Stimulated activated CD4-positive, alpha-beta T cell treated with anti-CD3 and anti-CD28 coated beads, Interleukin-2, amount 100 ng/mL, for 4 hours (primary cell): Measurements from ENCODE around the gene NAA50.
A peak's percentile ranks its signal among the peaks of the same experiment; 100 is the strongest.

Experiments
- DNase-seq: peaks from one replicate; pipeline ENCODE4 v3.0.0-alpha.2; 2020; ENCODE audit warnings: low read depth

Gene NAA50

GRCh38 chr3:113741620-113742019 is 4.4 kb downstream of the NAA50 start:
- DNase-seq = no peak

- no peak for DNase-seq
Observed at GRCh38 chr3:113741086-113741485, 5.0 kb downstream of the NAA50 start.

DNA sequence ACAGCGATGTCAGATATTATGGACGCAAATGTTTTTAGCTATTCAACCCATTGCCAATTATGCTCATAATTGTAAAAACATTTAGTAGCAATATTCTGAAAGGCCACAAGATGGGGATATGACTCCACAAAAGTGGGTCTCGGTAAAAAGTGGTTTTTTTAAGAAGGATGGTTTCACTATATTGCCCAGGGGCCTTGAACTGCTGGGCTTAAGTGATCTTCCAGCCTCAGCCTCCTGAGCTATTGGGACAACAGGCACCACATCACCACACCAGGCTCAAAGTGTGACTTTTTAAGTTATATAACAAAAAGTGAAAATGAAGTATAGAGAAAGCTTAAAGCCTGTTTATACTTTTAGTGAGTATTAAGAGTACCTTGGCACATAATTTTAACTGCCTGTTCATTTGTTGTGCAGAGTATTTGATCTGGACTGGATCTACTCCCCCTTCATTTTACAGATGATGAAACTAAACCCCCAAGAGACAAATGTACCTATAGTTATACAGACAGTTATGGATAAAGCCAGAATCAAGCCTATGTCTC is 9.4 kb downstream of the NAA50 start:
- DNase-seq = no peak

DNA sequence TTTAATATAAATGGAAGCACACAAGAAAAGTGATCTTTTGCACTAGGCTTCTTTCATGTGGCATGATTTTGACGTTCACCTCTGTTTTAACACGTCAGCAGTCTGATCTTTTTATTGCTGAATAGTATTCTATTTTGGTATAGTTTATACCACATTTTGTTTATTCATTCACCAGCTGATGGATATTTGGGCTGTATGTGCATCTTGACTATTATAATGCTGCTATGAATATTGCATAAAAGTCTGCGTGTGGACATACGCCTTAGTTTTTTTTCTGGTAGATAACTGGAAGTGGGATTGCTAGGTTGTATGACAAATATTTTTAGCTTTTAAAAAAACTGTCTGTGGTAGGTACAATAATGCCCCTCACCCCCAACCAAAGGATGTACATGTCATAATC is 14.4 kb downstream of the NAA50 start:
- no peak for DNase-seq

- DNase-seq = no peak
Observed at GRCh38 chr3:113730550-113730949, 15.5 kb downstream of the NAA50 start.

DNA sequence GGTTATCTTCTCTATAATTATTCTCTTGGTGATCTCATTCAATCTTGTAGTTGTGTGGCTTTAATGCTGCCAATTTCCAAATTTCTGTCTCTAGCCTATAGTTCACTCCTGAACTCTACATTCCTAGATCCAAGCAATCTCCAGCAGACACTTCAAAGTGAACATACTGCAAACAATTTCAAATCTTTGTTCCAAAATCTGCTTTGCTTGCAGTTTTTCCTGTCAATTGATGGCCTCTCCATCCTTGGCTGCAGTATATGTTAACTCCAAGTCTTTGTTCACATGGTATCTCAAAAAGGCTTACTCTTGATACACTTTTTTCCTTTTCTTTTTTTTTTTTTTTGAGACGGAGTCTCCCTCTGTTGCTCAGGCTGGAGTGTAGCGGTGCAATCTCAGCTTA is 17.4 kb downstream of the NAA50 start:
- DNase-seq = no peak

DNA sequence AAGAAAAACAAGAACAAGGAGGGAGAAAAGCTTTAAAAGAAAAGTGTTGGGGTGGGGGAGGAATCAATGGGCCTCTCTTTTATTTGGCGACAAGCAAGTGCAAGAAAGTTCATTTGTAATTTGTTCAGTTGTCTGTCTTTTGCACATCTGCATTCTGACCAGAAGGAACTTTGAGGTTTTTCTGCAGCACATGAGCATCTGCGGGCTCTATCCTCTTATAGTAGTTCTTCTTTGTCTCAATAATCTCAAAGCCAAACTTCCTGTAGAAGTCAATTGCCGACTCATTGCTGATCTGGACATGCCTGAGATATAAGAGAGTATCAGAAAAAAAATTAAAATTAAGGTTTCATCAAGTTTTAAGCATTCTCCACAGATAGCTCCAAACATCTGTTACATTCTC is 24.4 kb downstream of the NAA50 start:
- no peak for DNase-seq

GRCh38 chr3:113719758-113720157 is 26.3 kb downstream of the NAA50 start:
- DNase-seq = no peak

DNA sequence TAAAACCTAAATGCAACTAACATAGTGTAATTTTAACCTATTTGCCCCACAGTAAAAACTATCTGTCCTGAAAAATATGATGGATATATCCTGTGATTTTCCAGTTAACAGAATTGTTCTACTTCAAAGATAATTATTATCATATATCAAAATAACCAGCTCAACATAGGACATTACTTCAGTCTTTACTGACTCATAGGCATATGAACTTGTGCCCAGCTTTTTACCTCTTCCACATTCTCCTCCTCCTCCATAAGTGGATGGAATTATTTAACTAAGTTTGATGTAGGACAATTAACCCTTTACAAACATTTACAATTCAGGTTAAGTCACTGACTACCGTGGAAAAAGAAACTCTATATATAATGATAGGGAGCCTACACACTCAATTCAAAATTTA is 26.8 kb downstream of the NAA50 start:
- no peak for DNase-seq

GRCh38 chr3:113717818-113718217 is 28.2 kb downstream of the NAA50 start:
- no peak for DNase-seq

GRCh38 chr3:113717308-113717707 is 28.7 kb downstream of the NAA50 start:
- no peak for DNase-seq

DNA sequence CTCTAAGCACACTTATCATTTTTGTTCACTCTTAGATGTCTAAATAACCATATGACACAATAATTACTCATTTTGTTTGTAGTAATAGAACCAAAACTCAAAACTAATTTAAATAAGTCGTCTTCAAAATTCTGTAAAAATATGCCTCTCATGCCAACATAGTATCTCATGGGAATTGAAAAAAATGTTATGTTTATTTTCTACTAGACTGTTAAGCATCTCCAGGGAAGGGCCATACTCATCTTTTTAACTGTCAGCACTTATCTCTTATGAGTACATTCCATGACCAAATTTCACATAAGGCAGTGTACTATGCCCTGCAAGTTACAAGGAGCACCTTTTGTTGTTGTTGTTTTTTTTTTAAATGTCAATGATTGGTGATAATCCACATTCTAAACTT is 31.3 kb downstream of the NAA50 start:
- no peak for DNase-seq

GRCh38 chr3:113712129-113712528 is 33.9 kb downstream of the NAA50 start:
- DNase-seq = no peak

- DNase-seq = no peak
Observed at GRCh38 chr3:113707835-113708234, 38.2 kb downstream of the NAA50 start.

GRCh38 chr3:113698956-113699355 is 47.1 kb downstream of the NAA50 start:
- no peak for DNase-seq

GRCh38 chr3:113698213-113698742 is 47.8 kb downstream of the NAA50 start:
- DNase-seq = no peak

GRCh38 chr3:113697500-113698090 is 48.5 kb downstream of the NAA50 start:
- no peak for DNase-seq

DNA sequence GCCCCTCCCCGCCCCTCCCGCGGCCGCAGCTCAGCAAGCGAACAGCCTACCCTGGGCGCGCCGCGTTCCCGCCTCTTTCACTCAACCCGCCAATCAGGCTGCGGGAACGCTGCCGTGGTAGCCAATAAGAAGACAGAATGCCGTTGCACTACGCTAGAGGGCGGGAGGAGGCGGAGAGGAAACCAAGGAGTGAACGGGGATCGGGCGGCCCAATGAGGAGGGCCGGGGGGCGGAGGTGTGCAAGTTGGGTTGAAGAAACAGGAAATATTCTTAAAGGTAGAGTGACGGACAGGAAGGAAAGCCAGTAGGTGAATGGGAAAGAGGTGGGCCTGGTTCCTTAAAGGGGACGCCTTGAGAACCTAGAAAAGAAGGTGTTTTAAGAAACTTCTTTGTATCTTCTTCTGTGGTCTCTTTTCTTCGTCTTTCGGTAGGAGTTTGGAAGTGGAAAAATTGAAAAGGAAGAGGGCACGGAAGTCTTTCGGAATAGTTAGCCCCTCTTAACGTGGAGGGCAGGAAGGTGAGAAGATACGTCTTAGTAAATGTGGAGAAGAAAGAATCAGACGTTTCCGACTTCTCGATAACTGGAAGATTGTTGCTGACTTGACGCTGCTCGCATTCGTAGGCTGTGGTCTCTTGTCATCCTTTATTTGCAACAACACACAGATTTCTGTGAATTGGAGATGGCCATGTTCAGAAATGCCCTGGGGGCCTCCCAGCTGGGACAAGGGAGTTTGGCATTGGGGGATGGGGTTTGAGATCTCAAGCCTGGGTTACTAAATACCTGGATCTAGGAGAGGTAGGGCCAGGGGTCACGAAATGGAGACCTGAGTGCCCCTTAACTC is 49.2 kb downstream of the NAA50 start:
- peak; percentile 99 for DNase-seq

DNA sequence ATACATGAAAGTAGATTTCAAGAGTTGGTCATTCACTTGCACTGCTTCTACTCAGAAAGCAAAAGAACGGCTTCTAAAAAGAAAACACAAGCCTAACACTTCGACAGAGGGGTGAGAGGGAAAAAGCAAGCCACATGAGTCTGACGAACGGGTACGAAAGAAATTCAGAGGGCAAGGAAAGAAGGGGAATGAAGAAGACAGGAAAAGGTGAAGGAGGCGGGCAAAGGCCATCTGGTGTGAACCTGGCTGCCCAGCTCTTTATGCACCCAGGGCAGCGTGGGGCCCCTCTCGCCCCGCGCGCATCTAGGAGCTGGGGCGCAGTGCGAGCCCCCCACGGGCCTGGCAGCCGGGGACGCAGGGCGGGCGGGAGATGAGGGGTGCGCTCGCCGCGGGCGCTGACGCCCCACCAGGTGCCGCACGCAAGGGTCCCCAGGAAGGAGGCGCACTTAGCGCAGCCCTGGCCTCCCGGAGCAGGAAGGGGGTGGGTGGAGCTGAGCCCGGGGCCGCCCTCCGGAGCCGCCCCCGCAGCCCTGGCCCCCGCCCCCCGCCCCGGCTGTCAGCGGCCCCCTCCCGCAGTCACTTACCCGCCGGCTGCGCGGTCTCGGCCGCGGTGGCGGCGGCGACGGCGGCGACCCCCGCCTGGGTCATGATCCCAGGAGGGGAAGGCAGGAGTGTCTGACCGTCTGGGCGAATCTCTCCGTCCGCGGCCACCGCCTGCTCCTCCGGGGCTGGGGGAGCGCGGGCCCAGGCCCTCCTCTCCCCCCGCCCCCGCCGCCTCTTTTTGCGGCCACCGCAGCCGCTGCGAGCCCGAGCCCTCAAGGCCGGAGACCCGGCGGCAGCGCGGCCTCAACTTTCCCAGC is 50.0 kb downstream of the NAA50 start, which contains the start of gene USF3:
Gene USF3, minus strand, starts transcription at position 857 of the 860 bp plus-strand sequence. CDS start 21,764 bp downstream, outside the sequence.
- peak; percentile 77 for DNase-seq

DNA sequence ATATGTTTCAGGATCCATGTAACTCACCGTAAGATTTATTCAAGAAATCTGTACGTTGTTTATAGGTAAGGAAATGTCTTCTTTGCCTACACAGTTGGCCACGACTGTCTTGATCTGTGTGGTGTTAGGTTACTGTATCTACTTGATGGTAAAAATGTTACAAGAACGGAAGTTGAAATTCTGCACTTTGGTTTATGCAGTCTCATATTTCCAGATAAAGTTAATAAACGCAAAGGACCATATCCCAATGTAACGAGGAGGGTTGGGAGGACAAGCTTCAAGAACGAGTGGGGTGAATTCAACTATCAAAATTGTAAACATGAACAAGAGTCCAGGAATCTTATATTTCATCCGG is 50.6 kb downstream of the NAA50 start:
- DNase-seq = no peak

DNA sequence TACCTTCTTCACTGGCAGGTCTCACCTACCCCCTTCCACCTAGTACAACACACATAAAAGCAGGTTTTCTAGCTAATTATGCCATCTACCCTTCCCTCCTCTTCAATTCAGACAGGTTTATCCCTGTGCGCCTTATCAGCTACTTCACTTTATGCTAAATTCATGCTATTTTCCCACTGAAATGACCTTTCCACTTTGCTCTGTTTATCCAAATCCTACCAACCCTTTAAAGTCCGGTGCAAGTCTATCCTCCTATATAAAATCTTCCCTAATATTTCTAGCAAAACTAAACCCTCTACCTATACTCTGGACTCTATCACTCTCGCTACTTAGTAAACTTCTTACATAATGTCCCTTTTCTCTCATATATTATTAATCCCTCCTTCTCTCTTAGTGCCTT is 55.6 kb downstream of the NAA50 start:
- no peak for DNase-seq
